HG03575 (cell line): Measurements from ENCODE around the gene MAP4K5.

ENCODE experiments used
- ATAC-seq: cut with Tn5 transposase; IDR thresholded peaks from one replicate; pipeline ENCODE4 v1.9.1; 2021; ENCODE audit not compliant: unreplicated experiment, insufficient number of reproducible peaks, low FRiP score; ENCODE audit errors: extremely low read depth

MAP4K5 gene

DNA sequence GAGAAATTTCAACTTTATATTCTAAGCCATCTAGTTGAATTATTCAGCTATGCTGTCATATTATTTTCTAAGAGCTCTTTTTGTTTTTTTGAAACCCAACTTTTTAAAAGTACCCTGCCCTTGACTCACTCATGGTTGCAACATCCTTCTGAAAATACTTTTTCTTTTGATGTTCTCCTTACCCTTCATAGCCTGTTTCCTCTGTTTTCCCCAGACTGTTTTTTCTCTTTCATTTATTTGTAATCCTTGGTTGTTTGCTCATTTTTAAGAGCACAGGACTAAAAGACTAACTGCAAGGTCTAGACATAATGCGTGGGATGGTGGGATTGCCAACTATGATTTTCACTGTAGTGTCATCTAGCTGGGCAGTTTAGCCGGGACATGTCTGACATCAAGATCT lies 114.5 kb downstream of the MAP4K5 start:
- ATAC-seq = no peak

DNA sequence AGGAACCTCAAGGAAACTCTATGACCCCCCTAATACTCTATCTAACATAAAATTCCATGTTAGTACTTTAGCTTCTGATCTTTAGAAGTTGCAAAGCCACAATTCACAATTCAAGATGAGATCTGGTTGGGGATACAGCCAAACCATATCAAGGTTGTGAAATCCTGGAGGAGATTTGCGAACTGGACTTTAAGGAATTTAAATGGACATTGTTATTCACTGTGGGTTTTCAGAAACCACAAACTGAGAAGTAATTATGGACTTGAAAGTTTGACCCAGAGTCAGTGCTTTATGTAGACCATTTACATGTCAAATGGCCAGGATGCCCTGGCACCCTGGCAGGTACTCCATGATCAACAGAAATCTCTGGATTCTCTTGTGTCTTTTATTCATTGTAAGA lies 121.4 kb downstream of the MAP4K5 start:
- no peak for ATAC-seq

DNA sequence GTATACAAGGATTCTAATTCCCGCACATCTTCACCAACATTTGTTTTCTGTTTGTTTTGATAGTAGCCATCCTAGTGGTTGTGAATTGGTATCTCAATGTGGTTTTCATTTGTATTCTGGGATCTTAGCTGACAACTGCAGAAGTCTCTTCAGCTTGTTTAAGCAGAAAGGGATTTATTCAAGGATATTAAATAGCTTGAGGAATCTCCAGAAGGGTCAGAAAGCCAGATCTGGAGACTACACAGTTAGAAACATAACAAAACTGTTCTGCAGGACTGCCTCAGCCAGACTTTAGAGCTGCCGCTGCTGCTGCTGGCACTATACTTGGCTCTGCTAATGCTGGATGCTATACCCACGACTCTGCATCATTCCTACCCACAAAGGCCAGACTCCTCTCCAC lies 122.3 kb downstream of the MAP4K5 start:
- ATAC-seq = no peak

DNA sequence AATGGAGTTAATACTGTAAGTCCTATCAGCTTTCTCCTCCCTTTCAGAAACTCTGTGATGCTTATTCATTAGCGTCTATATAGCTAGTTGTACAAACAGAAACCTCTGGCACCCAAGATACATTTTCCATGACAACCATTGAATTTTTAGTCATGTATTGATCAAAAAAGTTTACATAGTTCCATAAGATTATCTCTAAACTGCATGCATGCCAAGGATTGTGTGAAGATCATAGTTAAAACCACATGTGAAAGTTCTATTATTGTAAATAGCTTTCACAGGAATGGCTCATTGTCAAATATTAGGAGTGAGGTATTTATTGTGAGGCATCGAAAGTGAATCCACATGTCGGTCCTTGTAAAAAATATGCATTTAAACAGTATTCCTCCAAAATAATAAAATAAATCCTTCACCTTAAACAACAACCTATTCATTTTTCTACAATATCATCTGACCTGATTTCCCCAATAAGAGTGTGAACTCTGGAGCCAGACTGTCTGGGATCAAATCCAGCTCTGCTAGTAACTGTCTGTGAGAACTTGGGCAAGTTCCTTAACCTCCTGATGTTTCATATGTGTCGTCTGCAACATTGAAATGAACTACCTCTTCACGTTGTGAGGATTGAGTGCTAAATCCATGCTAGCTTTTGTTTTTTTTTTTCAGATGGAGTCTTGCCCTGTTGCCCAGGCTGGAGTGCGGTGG lies 125.1 kb downstream of the MAP4K5 start:
- no peak for ATAC-seq

DNA sequence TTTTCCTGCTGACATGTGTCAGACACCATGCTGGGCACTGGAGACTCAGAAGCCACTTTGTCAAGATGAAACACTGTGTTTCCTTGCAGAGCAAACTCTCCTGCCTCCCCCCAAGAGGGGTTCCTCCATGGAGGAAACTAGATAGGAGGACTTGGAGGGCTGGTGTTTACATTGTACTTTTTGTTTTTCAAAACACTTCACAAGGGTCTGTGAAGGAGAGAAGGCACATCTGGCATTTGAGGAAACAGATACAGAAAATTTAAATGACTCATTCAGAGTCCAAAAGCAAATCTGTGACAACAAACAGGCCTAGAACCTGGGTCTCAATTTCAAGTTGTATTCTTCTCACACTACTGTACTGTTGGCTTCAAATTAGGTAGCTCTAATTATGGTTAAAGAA lies 128.9 kb downstream of the MAP4K5 start:
- ATAC-seq = no peak

DNA sequence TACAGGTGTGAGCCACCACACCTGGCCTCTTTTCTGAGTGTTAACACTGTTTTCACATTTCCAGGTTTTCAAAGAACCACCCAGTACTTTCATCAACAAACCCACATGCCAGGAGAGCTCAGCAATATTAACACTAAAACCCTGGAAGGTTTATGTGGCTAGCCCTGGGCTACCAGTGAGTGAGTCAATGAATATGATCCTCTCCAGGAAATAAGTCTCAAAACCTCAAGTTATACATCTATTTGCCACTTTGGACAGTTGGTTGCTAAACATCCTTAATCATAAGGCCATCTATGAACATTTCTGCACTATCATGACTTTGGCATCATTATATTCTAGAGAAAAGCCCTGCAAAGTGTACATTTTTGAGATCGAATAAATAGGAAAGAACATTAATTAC lies 129.4 kb downstream of the MAP4K5 start:
- no peak for ATAC-seq

DNA sequence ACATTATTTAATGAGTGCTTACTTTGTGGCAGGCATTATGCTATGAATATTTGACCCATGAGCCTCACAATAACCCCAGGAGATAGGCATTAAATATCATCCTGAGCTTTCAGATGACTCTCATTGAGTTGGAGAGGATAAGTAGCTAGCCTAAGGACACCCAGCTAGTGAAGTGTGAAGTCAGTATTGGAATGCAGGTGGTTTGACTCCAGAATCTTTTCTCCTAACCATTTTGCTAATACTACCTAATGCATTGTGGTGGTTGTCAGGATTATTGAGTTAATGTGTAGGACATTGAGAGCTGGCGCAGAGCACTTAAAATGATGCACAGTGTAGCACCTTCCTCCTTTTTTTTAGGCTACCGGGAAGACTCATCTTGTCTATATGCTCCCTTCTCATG lies 131.9 kb downstream of the MAP4K5 start:
- no peak for ATAC-seq

DNA sequence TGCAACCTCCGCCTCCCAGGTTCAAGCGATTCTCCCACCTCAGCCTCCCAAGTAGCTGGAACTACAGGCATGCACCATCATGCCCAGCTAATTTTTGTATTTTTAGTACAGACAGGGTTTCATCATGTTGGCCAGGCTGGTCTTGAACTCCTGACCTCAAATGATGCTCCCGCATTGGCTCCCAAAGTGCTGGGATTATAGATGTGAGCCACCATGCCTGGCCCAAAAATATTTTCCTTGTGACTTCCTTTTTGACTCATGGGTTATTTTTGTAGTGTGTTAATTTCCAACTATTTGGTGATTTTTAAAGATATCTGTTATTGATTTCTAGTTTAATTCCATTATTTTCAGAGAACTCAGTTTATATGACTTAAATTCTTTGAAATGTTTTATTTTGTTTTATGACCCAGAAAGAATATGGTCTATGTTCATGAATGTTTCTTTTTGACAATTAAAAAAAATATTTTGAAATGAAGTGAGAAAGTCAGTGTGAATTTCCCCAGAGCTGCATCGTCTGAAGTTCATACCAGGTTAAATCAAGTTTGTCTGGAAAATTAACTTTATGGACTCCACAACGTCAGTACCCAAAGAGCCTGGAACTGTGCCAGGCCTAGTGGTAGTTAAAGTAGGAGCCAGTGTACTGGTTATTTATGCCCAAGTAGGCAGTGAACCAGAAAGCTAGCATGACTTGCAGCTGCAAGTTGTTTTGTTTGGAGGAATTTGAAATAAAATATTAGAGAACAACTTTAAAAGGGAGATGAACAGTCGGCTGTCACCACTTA lies 132.9 kb downstream of the MAP4K5 start:
- no peak for ATAC-seq

DNA sequence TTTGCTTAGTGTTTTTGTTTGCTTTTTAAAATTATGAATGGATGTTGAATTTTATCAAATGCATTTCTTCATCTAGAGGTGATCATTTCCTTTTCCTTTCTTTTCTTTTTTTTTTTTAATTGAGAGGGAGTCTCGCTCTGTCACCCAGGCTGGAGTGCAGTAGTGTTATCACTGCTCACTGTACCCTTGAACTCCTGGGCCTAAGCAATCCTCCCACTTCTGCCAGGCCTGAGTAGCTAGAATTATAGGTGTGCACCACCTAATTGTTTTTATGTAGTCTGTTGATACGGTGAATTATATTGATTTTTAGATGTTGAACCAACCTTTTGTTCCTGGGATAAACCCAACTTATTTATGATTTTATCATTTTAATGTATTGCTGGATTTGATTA lies 134.2 kb downstream of the MAP4K5 start:
- ATAC-seq = no peak

DNA sequence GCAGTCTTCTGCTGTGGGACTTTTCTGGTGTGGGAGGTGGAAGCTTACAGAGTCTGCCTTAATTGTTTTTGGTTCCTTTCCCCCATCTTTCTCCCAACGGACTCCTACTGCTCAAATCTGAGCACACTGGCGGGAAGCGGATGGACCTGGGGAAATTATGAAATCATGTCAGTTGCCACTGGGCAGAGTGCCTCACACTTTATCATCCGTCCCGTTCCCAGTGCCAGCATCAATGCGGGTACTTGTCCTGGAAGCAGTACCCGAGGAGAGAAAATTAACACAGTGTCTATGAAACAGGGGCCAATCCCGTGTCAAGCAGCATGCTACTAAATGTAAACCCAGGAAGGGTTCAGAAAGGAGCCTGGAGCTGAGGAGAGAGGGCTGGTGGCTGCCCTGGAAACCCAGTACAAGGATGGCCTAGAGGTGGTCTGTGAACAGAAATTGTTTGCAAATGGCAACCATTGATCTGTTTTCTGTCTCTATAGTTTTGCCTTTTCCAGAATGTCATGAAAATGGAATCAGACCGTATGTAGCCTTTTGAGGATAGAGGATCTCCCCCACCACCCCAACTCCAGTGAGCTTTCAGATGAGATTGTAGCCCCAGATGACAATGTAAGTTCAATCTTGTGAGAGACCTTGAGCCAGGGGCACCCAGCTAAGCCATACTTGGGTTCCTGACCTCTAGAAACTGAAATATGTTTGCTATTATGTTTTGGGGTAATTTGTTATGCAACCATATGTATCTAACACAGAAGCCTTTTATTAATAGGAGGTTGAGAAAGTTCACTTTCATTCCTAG lies 134.8 kb downstream of the MAP4K5 start:
- no peak for ATAC-seq

DNA sequence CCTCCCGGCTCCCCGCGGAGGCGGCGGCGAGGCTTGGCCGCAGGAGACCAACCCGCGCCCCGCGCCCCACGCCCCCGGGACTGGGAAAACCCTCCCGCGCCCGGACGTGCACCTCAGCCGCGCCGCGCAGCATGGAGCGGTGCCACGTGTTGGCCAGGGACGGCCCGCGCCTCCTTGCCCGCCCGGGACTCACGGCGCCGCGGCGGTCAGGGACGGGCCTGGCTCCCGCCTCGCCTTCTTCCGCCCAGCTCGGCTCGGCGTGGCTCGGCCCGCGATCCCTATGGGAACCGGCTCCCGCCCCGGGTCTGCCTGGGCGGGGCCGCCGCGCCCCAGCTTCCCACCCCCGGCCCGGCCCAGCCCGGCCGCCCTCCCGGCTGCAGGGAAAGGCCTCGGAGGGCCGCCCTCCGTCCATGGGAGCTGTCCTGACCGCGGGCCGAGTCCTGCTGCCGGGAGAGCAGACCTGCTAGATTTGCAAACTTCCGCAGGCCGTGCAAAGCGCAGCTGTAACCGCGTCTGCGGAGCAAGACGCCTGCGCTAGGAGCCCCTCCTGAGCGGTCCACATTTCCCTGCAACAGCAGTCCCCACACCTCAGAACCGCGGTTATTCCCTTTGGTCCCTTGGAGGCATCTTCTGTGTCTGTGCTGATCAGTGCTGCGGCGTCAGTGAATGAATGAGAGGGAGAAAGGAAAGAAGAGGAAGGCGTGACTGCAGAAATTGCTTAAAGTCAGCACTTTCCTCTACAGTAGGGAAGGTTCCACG lies 135.6 kb downstream of the MAP4K5 start, which contains the start of gene CDKL1:
CDKL1 (minus strand) TSS at position 251 of the 759 bp plus-strand sequence. CDS start 1,013 bp downstream, outside the sequence.
- ATAC-seq = no peak

DNA sequence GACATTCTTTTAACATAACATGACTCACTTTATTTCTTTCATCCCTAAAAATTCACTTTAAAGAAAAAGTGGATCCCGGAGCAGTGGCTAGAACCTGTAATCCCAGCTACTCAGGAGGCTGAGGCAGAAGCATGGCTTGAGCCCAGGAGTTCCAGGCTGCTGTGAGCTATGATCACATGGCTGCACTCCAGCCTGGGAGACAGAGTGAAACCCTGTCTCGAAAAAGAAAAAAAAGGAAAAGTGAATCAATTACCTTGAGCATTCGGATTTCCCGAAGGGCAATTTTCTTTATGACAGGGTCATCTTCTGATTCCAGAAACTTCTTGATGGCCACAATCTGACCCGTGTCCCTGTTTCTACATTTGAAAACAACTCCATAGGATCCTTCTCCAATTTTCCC lies 136.9 kb downstream of the MAP4K5 start:
- no peak for ATAC-seq

DNA sequence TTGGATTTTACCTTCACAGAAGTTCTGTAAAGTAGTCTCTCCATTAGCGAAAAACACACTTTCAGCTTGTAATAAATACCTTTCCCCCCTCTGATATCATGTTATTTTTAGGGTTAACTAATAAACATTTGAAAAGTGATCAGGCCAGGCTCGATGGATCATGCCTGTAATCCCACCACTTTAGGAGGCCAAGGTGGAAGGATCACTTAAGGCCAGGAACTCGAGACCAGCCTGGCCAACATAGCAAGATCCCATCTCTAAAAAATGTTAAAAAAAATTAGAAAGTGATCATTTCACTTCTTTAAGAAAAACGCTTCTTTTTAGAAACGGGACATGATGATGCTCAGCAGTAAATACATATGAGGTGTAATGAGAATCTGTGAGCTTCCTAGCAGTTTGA lies 137.7 kb downstream of the MAP4K5 start:
- ATAC-seq = no peak

DNA sequence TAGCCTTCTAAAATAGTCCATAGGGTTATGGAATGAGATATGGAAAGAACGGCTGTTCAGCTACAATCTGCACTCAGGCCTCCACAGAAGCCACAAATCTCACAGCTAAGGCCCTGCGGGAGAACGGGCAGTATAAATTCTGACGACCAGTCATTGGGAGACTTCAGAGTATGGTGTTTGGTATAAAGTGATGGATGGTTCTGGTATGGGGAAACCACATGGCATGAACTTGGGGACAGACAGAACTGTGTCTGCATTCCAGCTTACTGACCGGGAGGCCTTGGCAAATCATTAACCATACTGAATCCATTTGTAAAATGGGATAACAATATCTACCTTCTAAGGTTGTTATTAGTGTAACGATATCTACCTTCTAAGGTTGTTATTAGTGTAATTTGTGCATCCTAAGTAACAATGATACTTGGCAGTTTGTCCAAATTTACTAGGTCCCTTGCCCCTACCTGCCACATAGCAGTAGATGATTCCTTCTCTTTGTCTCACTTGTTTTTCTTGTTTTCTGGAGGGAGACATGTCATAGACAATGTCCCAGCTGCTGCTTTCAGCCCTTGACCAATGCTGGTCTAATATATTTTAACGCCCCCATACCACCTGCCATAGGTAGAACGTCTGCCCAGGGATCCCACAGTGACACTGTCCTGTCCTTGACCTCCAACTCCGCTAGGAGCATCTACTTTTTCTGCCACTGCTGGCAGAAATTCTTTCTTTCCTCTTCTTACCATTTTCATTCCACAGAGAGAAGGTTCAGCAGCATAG lies 142.5 kb downstream of the MAP4K5 start:
- ATAC-seq = no peak

DNA sequence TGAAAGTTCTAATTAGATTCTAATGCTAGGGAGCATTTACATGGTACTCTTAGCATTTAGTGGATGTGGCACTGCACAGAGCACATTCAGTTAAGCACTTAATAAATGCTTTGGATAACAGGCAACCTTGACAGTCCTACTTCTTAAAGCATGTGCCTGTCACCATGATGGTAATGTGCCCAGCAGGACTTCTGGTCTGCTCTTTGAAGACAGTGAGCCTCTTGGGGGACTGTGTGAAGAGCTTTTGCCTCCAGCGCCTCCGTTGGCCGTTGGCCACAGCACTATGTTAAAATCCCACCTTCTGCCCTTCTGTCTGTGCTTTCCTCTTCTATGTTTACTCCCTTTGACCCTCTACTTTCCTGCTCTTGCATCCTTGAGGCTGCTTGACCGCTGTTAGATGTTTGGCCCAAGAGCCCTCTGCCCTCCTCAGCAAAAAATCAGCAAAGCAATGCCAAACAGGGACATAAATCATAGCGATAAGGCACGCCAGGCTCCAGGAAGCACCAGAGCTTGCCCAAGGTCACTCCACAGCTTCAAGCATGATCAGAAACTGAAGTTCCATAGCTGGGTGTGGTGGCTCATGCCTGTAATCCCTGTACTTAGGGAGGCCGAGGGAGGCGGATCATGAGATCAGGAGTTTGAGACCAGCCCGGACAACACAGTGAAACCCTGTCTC lies 144.0 kb downstream of the MAP4K5 start:
- no peak for ATAC-seq

DNA sequence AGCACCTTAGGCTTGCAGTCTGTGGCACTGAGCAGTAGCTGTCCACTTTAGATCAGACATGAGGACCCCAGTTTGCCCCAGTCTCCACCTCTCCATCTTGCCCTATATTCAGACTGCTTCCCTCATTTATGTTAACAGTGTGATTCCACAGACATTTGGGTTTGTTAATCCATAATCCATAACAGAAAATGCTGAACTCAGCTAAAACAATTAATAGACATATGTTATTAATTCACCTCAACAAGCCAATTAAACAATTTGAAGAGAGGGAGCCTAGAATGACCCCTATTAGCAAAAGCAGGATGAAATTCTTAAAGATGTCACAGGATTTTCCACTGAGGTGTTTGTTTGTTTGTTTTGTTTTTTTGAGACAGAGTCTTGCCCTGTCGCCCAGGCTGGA lies 144.8 kb downstream of the MAP4K5 start:
- no peak for ATAC-seq

DNA sequence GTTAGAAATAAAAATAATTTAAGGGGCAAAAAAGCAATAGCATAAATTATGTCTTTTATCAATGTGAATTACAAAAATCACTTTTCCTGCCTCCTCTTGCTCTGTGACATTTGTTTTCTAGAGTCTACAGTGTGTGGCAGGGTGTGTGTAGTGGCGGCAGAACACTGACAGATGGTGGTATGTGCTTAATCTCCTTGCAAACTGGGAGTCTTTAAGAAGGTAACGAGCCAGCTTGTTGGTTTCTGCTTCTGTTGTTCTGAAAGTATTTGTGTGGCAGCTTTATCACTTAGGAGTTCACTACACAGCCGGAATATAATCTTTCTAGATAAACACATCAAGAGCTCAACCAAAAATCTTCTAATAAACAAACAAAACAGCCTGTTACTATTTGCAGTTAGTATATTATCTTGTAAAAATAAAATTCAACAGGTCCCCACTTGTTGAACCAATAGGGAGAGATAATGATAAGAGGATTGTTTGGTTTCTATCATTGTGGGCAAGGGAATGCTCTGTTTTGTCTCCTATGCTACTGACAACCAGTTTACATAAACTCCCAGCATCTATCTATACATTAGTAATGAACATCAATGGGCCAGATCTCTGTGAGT lies 148.6 kb downstream of the MAP4K5 start:
- no peak for ATAC-seq
